CD1c-positive myeloid dendritic cell (primary cell): Measurements from ENCODE around the gene NUP37.
"Not testable (repeated sequence)": the region's sequence is repeated elsewhere in the genome, so short reads cannot be mapped to it uniquely, and the experiment has no call there.

Experiments used
- DNase-seq: peaks from one replicate; pipeline ENCODE4 v3.0.0-alpha.2; 2016; ENCODE audit errors: extremely low spot score

NUP37 gene

DNA sequence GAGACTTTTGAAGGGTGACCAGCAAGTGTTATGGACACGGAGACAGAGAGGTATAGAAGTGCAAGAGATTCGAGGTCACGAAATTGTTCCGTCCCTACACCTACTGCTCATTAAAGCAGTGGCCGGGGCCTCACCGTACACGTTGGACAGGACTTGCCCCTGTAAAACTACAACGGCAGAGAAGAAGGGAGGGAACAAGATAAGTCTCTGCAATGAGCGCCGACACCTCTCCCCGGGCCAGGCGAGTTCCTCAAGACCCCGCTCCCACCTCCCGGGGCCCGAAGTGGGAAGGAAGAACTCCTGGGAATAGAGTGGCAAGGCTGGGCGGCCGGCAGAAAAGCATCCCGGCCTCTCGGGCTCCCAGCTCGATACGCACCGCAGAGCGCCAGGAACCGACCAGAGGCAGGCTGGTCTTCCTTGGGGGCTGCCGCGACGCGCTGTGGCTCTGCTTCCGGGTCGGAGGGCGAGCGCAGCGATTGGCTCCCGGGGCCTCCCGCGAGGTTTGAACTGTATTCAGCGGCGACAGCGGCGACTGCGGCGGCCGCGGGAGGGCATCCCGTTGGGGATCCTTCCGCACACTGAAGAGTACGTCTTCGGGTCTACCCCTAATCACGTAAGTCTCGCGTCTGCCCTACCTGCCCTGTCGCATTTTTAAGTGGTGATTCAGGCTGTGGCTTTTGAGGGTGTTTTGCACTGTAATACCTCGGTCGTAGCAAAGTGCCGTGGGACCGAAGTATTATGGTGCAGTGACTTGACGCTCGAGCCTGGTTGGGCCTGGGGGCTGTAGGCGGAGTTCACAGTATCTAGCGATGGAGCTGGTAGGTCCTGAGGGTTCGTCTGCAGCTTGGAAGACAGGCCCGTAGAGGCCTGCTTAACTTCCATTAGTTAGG, at the start of gene NUP37, which contains the start of gene PARPBP:
NUP37 (minus strand) TSS at position 441 of the 890 bp plus-strand sequence. CDS start 1,596 bp downstream, outside the sequence.
PARPBP (plus strand) TSS at position 510 of the 890 bp plus-strand sequence. CDS start 3,706 bp downstream, outside the sequence.
- peak; percentile 94 for DNase-seq

- peak; percentile 7 for DNase-seq
Observed at GRCh38 chr12:102167821-102168604, 48.1 kb upstream of the NUP37 start.

DNA sequence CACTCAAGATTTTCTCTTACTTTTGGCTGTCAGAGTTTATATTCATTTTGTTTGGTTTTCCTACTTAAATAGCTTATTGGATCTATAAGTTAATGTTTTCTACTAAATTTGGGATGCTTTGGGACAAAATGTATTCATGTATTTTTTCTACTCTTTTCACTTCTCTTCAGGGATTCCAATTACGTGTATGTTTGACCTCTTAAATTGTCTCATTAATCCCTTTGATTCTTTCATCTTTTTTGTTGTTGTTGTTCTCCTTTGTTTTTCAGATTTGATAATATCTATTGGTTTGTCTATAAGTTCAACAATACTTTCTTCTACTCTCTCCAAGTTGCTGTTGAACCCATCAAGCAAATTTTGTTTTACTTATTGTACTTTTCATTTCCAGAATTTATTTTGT, 43.5 kb upstream of the NUP37 start:
- DNase-seq, result no peak

GRCh38 chr12:102155206-102155605, 35.3 kb upstream of the NUP37 start:
- DNase-seq, result not testable (repeated sequence)

- not testable (repeated sequence) for DNase-seq
Observed at GRCh38 chr12:102147062-102147587, 27.2 kb upstream of the NUP37 start.

- no peak for DNase-seq
Observed at GRCh38 chr12:102144221-102144620, 24.3 kb upstream of the NUP37 start.

- DNase-seq, result not testable (repeated sequence)
Observed at GRCh38 chr12:102142866-102143373, 23.0 kb upstream of the NUP37 start.

DNA sequence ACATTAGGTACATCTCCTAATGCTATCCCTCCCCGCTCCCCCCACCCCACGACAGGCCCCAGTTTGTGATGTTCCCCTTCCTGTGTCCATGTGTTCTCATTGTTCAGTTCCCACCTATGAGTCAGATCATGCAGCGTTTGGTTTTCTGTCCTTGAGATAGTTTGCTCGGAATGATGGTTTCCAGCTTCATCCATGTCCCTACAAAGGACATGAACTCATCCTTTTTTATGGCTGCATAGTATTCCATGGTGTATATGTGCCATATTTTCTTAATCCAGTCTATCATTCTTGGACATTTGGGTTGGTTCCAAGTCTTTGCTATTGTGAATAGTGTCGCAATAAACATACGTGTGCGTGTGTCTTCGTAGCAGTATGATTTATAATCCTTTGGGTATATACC, 17.7 kb upstream of the NUP37 start:
- DNase-seq, result not testable (repeated sequence)

DNA sequence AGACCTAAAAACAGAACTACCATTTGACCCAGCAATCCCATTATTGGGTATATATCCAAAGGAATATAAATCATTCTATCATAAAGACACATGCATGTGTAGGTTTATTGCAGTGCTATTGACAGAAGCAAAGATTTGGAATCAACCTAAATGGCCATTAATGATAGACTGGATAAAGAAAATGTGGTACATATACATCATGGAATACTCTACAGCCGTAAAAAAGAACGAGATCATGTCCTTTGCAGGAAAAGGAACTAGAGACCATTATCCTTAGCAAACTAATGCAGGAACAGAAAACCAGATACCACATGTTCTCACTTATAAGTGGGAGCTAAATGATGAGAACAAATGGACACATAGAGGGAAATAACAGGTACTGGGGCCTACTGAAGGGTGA, 11.5 kb upstream of the NUP37 start:
- DNase-seq, result not testable (repeated sequence)

DNA sequence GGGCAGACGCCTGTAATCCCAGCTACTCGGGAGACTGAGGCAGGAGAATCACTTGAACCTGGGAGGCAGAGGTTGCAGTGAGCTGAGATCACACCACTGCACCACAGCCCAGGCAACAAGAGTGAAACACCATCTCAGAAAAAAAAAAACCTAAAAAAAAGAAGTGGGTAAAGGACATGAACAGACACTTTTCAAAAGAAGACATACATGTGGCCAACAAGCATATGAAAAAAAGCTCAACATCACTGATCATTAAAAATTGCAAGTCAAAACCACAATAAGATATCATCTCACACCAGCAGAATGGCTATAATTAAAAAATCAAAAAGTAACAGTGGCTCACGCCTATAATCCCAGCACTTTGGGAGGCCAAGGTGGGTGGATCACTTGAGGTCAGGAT, 10.8 kb upstream of the NUP37 start:
- not testable (repeated sequence) for DNase-seq

DNA sequence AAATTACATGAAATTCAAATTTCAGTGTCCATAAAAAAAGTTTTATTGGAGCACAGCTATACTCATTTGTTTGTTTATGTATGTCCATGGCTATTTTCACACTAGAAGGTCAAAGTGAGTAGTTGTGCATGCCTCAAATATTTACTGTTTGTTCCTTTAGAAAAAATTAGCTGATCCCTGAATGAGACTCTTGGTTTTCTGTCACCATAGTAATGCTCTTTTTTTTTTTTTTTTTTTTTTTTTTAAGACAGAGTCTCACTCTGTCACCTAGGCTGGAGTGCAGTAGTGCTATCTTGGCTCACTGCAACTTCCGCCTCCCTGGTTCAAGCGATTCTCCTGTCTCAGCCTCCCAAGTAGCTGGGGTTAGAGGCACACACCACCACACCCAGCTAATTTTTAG, 1.4 kb upstream of the NUP37 start:
- DNase-seq, result not testable (repeated sequence)

GRCh38 chr12:102120886-102121285, 972 bp upstream of the NUP37 start:
- DNase-seq, result no peak

GRCh38 chr12:102120564-102120873, 605 bp upstream of the NUP37 start:
- DNase-seq, result no peak

DNA sequence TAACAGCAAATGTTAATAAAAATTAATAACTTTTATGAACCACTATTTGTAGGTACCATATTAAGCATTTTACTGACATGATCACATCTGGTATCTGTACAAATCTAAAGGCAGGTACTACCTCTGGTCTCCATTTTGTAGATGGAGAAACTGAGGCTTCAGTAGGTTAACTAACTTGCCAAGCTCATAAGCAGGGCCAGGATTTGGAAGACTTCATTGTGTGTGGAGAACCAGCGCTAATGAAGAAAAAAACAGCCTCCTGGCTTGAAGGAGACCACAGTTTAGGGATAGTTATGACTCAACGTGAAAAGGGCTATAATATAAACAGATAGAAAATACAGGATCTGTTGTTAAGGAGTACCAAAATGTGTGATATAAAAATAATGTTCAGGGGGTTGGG, 1.0 kb downstream of the NUP37 start:
- DNase-seq, result no peak

- no peak for DNase-seq
Observed at GRCh38 chr12:102116392-102116791, 3.5 kb downstream of the NUP37 start.

DNA sequence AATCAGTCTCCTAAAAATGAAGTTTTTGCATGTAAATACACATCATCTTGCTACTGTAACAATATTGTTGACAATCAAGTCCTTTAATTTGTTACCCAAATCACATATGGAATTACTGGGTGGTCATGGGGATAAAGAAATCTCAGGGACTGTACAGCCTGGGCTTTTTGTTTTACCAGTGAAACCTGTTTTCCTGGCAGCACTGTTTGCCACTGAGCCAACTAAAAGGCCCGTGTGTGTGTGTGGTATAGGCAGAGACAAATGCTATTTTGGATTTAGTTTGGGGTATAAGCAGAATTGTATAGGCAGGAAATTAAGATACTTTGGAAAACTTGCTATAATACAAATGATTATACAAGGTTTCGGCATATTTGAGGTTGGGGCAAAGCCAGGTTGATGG, 5.7 kb downstream of the NUP37 start:
- no peak for DNase-seq

DNA sequence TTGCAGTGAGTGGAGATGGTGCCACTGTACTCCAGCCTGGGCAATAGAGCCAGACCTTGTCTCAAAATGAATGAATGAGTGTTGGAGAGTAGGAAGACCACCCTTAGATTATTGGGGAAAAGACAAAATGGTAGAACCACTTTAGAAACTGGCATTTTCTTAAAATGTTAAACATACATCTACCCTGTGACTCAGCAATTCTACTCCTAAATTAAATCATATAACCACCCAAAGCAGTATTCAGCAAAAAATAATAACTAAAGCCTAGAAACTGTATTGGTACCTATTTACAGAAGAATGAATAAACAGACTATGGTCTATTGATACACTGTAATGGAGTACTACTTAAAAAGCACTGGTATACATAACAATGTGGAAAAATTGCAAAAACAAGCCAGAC, 9.1 kb downstream of the NUP37 start:
- no peak for DNase-seq

DNA sequence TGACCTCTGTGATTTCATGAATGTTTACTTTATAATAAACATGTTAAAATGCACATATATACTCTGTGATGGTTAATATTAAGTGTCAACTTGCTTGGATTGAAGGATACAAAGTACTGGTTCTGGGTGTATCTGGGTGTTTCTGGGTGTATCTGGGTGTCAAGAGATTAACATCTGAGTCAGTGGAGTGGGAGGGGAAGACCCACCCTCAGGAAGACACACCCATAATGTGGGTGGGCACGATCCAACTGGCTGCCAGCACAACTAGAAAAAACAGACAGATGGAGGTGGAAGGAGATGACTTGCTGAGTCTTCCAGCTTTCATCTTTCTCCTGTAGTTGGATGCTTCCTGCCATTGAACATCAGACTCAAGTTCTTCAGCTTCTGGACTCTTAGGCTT, 11.9 kb downstream of the NUP37 start:
- no peak for DNase-seq

DNA sequence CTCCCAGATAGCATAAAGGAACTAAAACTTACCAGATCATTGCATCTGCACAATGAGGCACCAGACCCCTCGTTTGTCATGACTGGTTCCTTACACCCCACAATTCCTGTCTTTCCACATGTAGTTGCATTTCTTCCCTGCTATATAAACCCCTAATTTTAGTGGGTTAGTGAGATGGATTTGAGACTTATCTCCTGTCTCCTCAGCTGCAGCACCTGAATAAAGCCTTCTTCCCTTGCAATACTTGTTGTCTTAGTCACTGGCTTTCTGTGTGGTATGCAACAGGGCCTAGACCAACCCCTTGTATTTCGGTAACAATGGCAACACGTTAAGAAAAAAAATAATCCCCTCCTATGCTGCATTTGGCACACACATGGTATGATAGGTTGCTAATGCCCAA, 13.0 kb downstream of the NUP37 start:
- DNase-seq, result no peak

GRCh38 chr12:102096855-102097254, 23.1 kb downstream of the NUP37 start:
- DNase-seq, result no peak

DNA sequence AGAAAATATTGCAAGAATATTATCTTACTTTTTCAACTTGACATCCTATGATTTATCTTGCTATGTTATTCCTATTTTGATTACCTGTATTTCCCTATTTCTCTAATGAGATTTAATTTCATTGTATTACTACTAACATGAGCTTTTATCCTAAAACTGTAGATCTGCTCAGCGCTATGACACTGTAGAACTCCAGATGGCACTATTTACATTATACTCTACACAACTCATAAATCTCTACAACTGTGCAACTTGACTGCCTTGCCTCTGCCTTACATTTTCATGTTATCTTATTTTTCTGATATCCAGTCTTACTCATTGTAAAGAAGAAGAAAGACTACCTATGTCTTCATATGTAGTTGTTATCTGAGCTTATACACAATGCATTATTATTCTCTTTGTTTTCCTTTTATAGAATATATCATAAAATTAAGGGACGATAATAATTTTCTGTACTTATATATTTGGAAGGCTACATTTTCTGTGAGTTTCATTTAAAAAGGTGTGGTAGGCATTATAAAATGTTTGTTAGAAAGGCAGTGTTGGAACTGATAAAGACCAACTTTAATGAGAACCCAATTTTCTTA, 24.1 kb downstream of the NUP37 start:
- DNase-seq, result peak; percentile 5

- DNase-seq, result no peak
Observed at GRCh38 chr12:102093319-102093718, 26.6 kb downstream of the NUP37 start.
